Measurements from ENCODE around the gene BAX. TPM values are rescaled to one million over a fixed set of nuclear protein-coding genes. Genes with fewer than 3 reads are reported as not detected.

Gene BAX
- total and polyA plus RNA-seq, 9 of the 15 experiments (the other 6 are each of a cell fraction or from before 2014, with no cell fraction given): 3.2 to 95.4 (median 44.5) TPM

DNA sequence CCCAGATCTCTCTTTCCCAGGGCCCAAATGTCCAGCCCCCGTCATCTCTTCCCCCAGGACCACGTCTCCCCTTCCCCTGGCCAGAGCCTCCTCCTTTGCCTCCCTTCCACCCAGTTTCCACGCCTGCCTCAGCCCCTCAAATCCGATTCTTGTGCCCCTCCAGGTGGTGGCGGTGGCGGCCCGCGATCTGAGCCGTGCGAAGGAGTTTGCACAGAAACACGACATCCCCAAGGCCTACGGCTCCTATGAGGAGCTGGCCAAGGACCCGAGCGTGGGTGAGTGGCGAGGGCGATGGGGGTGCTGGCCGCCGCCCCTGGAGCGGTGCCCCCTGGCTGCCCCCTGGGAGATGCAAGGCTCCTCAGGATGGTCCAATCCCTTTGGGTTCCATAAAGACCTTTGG lies 19.8 kb upstream of the BAX start:
- no peaks in the 10 kb centered on the region for H4K20me1 ChIP-seq (replicated peaks; ENCODE audit: control insufficient read depth, insufficient read depth, low read length)
- ChIA-PET POLR2A (interaction anchor here (0.9 to 1.6 kb wide), 3 partner anchors 10 to 439 kb away, joined by 3 to 4 read pairs (median 3); no protein-coding TSS in a partner anchor), CTCF (ENCODE audit: low intra/inter-chr PET ratio) (no interaction called here)
- BruUV-seq (replicated peaks): no TSS peak
- no peaks in the 10 kb centered on the region for H3K36me3 ChIP-seq (ENCODE audit: control insufficient read depth, insufficient read depth, low read length)
- no peak overlapping the region for H3K4me2 ChIP-seq (ENCODE audit: insufficient read depth, low read length)
- DNase-seq (ENCODE audit: extremely low read depth in 1 of 4, low spot score in 3 of 4) (peak in 1 of 4 experiments; percentile 9), ATAC-seq (no peak), FAIRE-seq (no peak)
- no peaks in the 10 kb centered on the region; the same call in 2 of the 3 replicates for H3K79me2 ChIP-seq (ENCODE audit: control insufficient read depth, insufficient read depth, low read length)
- H3K4me1 ChIP-seq (replicated peaks in 1 of 2; ENCODE audit: control insufficient read depth in 2 of 2, insufficient read depth in 2 of 2, low read length in 2 of 2): peaks cover 14 to 38% of the 10 kb centered on the region in 2 experiments; a peak in 4 of 5 replicates
- no peak overlapping the region for H3K9ac ChIP-seq (ENCODE audit: insufficient read depth in 1 of 2, low read depth in 2 of 2, low read length in 2 of 2)
- H3K9me3 ChIP-seq (replicated peaks; ENCODE audit: control insufficient read depth, insufficient read depth, low read depth, low read length): no peaks in the 10 kb centered on the region
- TF ChIP-seq RAD21 (CRISPR knock-in tag; conservative IDR thresholded peaks at IDR 0.05 in 1 of 2, IDR thresholded peaks at IDR 0.05 in 1 of 2) (peak; percentile 8 to 45; a peak in 2 of 4 replicates), POLR2B (IDR thresholded peaks at IDR 0.05; ENCODE audit: low read depth, partially characterized antibody) (no peak), ZNF431 (CRISPR knock-in tag; IDR thresholded peaks at IDR 0.05) (no peak), RBFOX2 (IDR thresholded peaks at IDR 0.05; ENCODE audit: low read depth, low read length) (0 out of 2 replicates have a peak, but pooled peaks have one; percentile 20), ZNF780A (CRISPR knock-in tag; IDR thresholded peaks at IDR 0.05) (no peak), SREBF1 (IDR thresholded peaks at IDR 0.05; ENCODE audit: borderline replicate concordance, low read depth, low read length) (no peak), ZBTB33 (CRISPR knock-in tag; IDR thresholded peaks at IDR 0.05) (peak; percentile 97), NRF1 (conservative IDR thresholded peaks at IDR 0.05 in 1 of 2, IDR thresholded peaks at IDR 0.05 in 1 of 2) (no peak), ZBTB1 (CRISPR knock-in tag; IDR thresholded peaks at IDR 0.05; ENCODE audit: borderline replicate concordance, low read depth) (no peak), CTCF (IDR thresholded peaks at IDR 0.05 in 2 of 3, conservative IDR thresholded peaks at IDR 0.05 in 1 of 3; ENCODE audit: insufficient read depth in 2 of 3, low read depth in 1 of 3, low read length in 3 of 3) (peak; percentile 30 to 39 (median 31); a peak in 3 of 6 replicates), CBX3 (IDR thresholded peaks at IDR 0.05; ENCODE audit: borderline replicate concordance in 1 of 2, low read length in 2 of 2) (no peak)
- TF ChIP-seq, protein P1, sequence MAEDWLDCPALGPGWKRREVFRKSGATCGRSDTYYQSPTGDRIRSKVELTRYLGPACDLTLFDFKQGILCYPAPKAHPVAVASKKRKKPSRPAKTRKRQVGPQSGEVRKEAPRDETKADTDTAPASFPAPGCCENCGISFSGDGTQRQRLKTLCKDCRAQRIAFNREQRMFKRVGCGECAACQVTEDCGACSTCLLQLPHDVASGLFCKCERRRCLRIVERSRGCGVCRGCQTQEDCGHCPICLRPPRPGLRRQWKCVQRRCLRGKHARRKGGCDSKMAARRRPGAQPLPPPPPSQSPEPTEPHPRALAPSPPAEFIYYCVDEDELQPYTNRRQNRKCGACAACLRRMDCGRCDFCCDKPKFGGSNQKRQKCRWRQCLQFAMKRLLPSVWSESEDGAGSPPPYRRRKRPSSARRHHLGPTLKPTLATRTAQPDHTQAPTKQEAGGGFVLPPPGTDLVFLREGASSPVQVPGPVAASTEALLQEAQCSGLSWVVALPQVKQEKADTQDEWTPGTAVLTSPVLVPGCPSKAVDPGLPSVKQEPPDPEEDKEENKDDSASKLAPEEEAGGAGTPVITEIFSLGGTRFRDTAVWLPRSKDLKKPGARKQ (CRISPR knock-in tag; IDR thresholded peaks at IDR 0.05): peak; percentile 83; the same call in 1 of the 2 replicates
- H2AFZ ChIP-seq (ENCODE audit: low read depth, low read length): no peak overlapping the region
- no peak overlapping the region for H3K27ac ChIP-seq (ENCODE audit: extremely low read depth, low read depth, low read length)
- 75% methylated on average over 15 of the region's 19 CpGs for WGBS (ENCODE audit: insufficient coverage, low coverage, missing lambda C conversion rate)
- H3K4me3 ChIP-seq: no peak overlapping the region
- intact Hi-C loops (cut with micrococcal nuclease): loop anchor here (5.0 kb wide), 1 partner anchor 32 kb away; the partner anchor contains the start of gene FTL
- in situ Hi-C loops (cut with MboI): no loop called here
- no peaks in the 10 kb centered on the region for H3K9me1 ChIP-seq (ENCODE audit: control insufficient read depth, insufficient read depth, low read length)
- no peaks in the 10 kb centered on the region for H3K27me3 ChIP-seq (ENCODE audit: control insufficient read depth in 2 of 2, insufficient read depth in 2 of 2, low read length in 2 of 2)
